NCI-H2227 (cell line): ENCODE data around the gene GJC1.
A peak's percentile ranks its signal among the peaks of the same experiment; 100 is the strongest.

Experiments
- DNase-seq: peaks from one replicate; lab custom pipeline; 2025; ENCODE audit not compliant: unreplicated experiment; lab: John Stamatoyannopoulos, UW

GJC1 gene

DNA sequence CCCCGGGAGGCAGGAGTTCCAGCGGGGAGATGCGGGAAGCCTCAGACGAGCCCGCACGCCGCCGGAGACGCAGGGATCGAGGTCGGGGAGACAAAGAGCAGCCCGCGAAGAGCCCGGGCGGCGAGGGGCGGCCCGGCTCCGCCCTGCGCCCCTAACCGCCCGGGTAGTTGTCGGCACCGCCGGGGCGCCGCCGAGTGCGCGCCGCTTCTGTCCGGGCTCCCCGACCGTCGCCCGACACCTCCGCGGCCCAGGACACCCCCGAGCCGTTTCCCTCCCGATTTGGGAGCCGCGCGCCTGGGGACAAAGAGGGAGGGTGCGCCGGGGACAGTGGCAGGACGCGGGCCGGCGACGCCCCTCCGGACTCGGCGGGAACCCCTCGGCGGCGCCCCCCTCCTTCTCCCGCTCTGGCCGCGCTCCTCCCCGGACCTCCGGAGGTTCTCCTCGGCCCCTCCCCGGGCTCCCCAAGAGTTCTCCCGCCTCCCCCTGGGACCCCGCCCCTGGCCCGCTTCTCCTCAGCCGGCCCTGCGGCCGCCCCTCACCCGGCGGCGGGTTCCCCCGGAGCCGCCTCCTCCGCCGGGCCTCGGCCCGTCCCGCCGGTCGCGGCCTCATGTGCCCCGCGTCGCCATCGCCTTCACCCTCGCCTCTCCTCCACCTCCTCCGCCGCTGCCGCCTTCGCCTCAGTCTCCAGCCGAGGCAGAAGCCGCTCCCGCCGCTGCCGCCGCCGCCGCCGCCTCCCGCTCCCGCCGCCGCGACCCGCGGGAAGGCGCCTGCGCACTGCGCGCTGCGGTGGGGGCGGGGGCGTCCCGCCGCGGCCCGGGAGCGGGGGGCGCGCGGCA lies at the start of gene GJC1:
Gene GJC1, minus strand, starts transcription at position 765 of the 836 bp plus-strand sequence. CDS start 24,470 bp downstream, outside the sequence.
- peak; percentile 82 for DNase-seq

DNA sequence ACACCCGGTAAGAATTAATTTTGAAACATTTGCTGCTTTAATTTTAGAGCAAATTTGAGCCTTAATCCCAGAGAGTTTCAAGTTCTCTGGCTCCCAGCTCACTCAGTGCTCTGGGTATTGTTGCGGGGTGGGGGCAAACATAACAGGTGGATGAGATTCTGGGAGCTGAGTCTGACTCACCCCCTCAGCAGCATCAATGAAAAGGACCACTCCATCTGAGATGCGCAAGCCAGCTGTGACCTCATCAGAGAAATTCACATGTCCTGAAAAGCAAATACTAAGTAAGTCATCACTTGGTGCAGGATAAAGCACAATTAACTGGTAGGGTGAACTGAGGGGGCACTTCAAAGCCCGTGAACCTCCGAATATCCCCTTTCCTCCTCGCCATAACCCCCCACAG lies 49.3 kb upstream of the GJC1 start:
- DNase-seq = no peak

- peak; percentile 62 for DNase-seq
These were observed 48.6 kb upstream of the GJC1 start for GRCh38 chr17:44878627-44879221.

GRCh38 chr17:44877121-44877520 lies 47.0 kb upstream of the GJC1 start:
- DNase-seq = no peak

DNA sequence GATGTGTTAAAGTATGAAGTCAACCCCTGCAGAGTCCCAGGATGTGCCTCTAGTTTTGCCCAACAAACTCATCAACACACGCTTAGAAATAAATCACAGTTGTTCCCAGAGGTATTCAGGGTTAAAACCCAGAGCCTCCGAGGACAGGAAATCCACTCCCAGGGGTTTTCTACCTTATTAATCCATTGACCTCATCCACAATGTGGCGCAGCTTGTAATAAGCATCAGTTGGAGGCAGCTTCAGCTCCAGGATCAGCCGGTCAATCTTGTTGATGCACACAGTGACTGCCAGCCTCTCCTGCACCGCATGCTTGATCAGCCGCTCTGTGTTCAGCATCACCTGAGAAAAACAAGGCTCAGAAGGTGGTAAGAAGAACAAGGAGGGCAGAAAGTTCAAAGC lies 45.7 kb upstream of the GJC1 start:
- DNase-seq = no peak

- DNase-seq = peak; percentile 93
These were observed 42.2 kb upstream of the GJC1 start for GRCh38 chr17:44872131-44872768.

GRCh38 chr17:44871556-44871955 lies 41.5 kb upstream of the GJC1 start:
- DNase-seq = no peak

- DNase-seq = no peak
These were observed 37.8 kb upstream of the GJC1 start for GRCh38 chr17:44867841-44868240.

DNA sequence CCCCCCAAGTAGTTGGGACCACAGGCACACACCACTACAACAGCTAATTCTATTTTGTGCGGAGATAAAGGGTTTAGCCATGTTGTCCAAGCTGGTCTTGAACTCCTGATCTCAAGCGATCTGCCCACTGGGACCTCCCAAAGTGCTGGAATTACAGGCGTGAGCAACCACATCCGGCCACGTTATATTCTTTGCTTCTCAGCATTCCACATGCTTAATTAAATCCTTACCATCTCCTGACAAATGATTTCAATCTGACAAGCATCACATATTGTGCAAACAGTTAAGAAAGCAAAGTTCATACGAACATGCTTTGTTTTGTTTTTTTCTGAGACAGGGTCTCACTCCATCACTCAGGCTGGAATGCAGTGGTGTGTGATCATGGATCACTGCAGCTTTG lies 35.8 kb upstream of the GJC1 start:
- DNase-seq = no peak

DNA sequence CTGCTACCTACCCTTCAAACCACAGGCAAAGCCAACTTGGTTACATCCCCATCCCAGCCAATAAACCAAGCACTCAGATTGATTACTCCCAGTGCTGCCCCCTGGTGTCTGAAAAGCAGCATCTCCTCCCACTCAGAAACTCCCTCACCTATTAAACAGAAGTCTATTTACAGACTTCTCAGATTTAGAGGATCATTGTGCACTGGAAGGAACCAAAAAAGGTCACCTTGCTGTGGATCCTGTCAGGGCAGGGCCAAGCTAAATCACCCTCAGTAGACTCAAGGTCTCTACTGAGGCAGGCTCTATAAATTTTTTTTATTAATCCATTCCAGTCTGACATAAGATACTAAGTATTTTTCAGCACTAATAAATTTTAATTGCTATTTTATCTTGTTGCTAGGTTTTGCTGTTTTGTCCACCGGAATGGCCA lies 35.2 kb upstream of the GJC1 start:
- peak; percentile 82 for DNase-seq

GRCh38 chr17:44864831-44865230 lies 34.7 kb upstream of the GJC1 start:
- DNase-seq = no peak

GRCh38 chr17:44863061-44863918 lies 33.2 kb upstream of the GJC1 start:
- DNase-seq = no peak

- no peak for DNase-seq
These were observed 32.3 kb upstream of the GJC1 start for GRCh38 chr17:44862278-44862914.

- no peak for DNase-seq
These were observed 29.6 kb upstream of the GJC1 start for GRCh38 chr17:44859701-44860100.

DNA sequence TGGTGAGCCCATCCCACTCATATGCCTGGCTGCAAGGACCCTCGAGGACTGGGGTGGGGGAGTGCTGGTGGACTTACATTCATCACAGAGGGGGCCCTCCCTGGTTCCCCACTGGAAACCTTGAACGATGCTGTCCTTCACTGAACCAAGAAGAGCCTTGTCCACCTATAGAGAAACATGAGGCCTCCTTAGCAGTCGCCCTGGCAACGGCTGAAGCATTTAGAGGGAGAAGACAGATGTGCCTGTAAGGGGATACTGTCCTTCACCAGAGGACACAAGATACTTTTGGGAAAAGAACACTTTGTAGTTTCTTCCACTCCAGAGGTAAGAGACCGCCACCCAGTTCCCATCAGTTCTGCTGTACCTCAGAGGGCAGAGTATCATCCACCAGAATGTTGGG lies 24.1 kb upstream of the GJC1 start:
- no peak for DNase-seq

DNA sequence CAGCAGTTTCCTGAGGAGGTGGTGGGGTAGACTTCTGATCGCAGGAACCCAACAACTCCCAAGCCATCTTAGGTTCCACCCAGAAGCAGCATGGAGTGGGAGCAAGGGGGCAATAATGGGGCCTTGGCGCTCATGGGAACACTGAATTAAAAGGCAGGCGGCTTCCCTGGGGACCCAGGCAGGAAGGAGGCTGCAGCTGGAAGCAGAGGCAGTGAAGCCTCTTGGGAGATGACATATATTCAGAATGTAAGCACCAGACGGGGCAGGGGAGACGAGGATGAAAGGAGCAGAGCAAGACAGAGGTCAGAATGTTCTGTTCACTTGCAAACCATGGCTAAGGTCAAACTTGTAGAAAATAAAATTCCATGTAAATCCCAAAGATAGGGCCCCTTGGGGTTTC lies 20.5 kb upstream of the GJC1 start:
- DNase-seq = no peak

DNA sequence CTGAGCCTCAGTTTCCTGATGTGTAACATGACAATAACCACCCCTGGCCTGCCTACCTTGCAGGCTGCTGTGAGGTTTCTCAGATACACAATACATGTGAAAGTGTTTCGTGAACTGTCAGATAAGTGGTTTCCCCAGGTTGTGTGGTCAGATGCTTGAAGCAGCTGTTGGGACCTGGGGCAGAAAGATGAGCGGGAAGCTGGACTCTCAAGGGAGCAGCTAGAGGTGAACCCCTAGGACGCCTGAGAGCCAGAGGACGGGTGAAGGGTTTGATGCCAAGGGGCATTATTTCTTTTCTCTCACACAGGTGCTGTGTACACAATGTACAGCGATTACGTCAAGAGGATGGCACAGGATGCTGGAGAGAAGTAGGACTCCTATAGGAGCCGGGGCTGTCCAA lies 19.9 kb upstream of the GJC1 start:
- DNase-seq = no peak

DNA sequence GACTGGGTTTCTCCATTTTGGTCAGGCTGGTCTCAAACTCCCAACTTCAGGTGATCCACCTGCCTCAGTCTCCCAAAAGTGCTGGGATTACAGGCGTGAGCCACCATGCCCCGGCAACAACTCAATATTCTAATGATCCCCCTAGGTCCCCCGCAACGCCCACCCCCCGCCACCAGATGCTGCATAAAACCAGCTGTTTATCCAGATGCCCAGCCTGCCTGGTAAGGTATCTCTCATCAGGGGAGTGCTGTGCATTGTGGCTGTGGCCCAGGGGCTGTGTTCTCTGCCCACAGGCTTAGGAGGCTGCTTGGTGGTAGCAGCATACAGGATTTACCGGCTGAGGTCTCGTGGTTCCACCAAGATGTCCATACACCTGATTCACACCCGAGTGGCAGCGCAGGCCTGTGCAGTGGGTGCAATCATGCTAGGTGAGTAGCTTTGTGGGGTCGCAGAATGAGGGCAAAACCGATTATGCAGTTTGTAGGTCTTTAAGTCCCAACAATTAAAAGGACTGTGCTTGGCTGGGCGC lies 18.9 kb upstream of the GJC1 start:
- DNase-seq = no peak

- no peak for DNase-seq
These were observed 18.2 kb upstream of the GJC1 start for GRCh38 chr17:44848257-44848795.

GRCh38 chr17:44847586-44847985 lies 17.5 kb upstream of the GJC1 start, which contains the start of gene HIGD1B:
HIGD1B (plus strand) TSS chr17:44847883; CDS start chr17:44848153, 270 bp downstream.
- no peak for DNase-seq
